HepG2 (cell line): ENCODE results near the gene THRA. TPM values are rescaled to one million over a fixed set of nuclear protein-coding genes. Genes with fewer than 3 reads are reported as not detected.

Experiments
- CENPT ChIP-seq: sonication (generic); formaldehyde crosslinking; IDR thresholded peaks from 2 replicates; pipeline ENCODE4 v1.8.0; 2022; ENCODE audit warnings: low read depth, mild to moderate bottlenecking, moderate library complexity, missing genetic modification reagents
- DRAP1 ChIP-seq: IDR thresholded peaks from 2 replicates; pipeline ENCODE4 v1.6.1; 2016; ENCODE audit warnings: missing genetic modification reagents, missing compliant biosample characterization
- E2F5 ChIP-seq: sonication (generic); formaldehyde crosslinking; conservative IDR thresholded peaks from 2 replicates; pipeline ENCODE4 v1.4.0; 2020; ENCODE audit warnings: missing genetic modification reagents
- ETV6 ChIP-seq: sonication (generic); formaldehyde crosslinking; conservative IDR thresholded peaks from 2 replicates; pipeline ENCODE4 v1.4.0; 2020; ENCODE audit warnings: missing genetic modification reagents
- GATAD1 ChIP-seq: IDR thresholded peaks from 2 replicates; pipeline ENCODE4 v1.6.1; 2016; ENCODE audit warnings: missing genetic modification reagents, missing compliant biosample characterization
- GRHL1 ChIP-seq: sonication (generic); formaldehyde crosslinking; conservative IDR thresholded peaks from 2 replicates; pipeline ENCODE4 v1.8.0; 2022; ENCODE audit warnings: missing genetic modification reagents
- HMG20B ChIP-seq: conservative IDR thresholded peaks from 2 replicates; pipeline ENCODE4 v1.6.1; 2016; ENCODE audit warnings: missing genetic modification reagents, missing compliant biosample characterization
- KIAA2018 ChIP-seq: sonication (generic); formaldehyde crosslinking; IDR thresholded peaks from 2 replicates; pipeline ENCODE4 v1.5.0; 2020; ENCODE audit warnings: mild to moderate bottlenecking, missing genetic modification reagents, borderline replicate concordance
- SMYD3 ChIP-seq: sonication (generic); formaldehyde crosslinking; IDR thresholded peaks from 2 replicates; pipeline ENCODE4 v1.8.1; 2023; ENCODE audit warnings: mild to moderate bottlenecking, missing genetic modification reagents
- ZBTB42 ChIP-seq: sonication (generic); formaldehyde crosslinking; IDR thresholded peaks from 2 replicates; pipeline ENCODE4 v1.5.0; 2020; ENCODE audit warnings: mild to moderate bottlenecking, missing genetic modification reagents
- ZBTB49 ChIP-seq: sonication (generic); formaldehyde crosslinking; IDR thresholded peaks from 2 replicates; pipeline ENCODE4 v1.4.0; 2020; ENCODE audit warnings: missing genetic modification reagents, borderline replicate concordance
- ZNF17 ChIP-seq: sonication (generic); formaldehyde crosslinking; IDR thresholded peaks from 2 replicates; pipeline ENCODE4 v1.5.0; 2020; ENCODE audit warnings: mild to moderate bottlenecking, missing genetic modification reagents
- ZNF703 ChIP-seq: sonication (generic); formaldehyde crosslinking; IDR thresholded peaks from 2 replicates; pipeline ENCODE4 v1.5.1; 2020; ENCODE audit warnings: missing genetic modification reagents, mild to moderate bottlenecking, moderate library complexity, borderline replicate concordance
- ZNF780A ChIP-seq: sonication (generic); formaldehyde crosslinking; IDR thresholded peaks from 2 replicates; pipeline ENCODE4 v1.8.0; 2022; ENCODE audit warnings: mild to moderate bottlenecking, missing genetic modification reagents, moderate library complexity
- polyA plus RNA-seq, 8 experiments: library from polyadenylated mRNA; depleted of rRNA in 3 of 8; stranded (reverse) in 7 of 8; unstranded in 1 of 8; fragments of >200 nt; fragmentation: Illumina TruSeq in 4 of 8; extraction: Trizol in 4 of 8; gene quantifications; 2 replicates each; pipeline versions ENCODE4 v1.2.1 to v1.2.3, GENCODE V29; 2011 to 2016; ENCODE audit warnings: low read depth in 4 of 8, missing spikeins in 1 of 8, mixed read lengths in 1 of 8; ENCODE audit not compliant: insufficient read depth in 1 of 8
- total RNA-seq, 5 experiments: library from RNA; depleted of rRNA; stranded (reverse); fragments of >200 nt; fragmentation: Illumina TruSeq; extraction: Trizol; gene quantifications; 2 replicates each; pipeline ENCODE4 v1.2.3, GENCODE V29; 2016; ENCODE audit warnings: low read depth in 1 of 5

Gene THRA
- total and polyA plus RNA-seq, 2 of the 13 experiments (the other 11 are each of a cell fraction or from before 2014, with no cell fraction given) = 8.0 to 9.9 TPM

- TF ChIP-seq DRAP1 (CRISPR knock-in tag) = peak; percentile 88
- TF ChIP-seq ETV6 (CRISPR knock-in tag) = peak; percentile 92
- TF ChIP-seq ZNF780A (CRISPR knock-in tag) = peak; percentile 97
- peak; percentile 78; the same call in 1 of the 2 replicates for TF ChIP-seq E2F5 (CRISPR knock-in tag)
- peak; percentile 71; the same call in 1 of the 2 replicates for TF ChIP-seq ZNF703 (CRISPR knock-in tag)
- no peak for TF ChIP-seq ZNF17 (CRISPR knock-in tag)
- TF ChIP-seq ZBTB49 (CRISPR knock-in tag) = peak; percentile 93; the same call in 1 of the 2 replicates
- TF ChIP-seq CENPT (CRISPR knock-in tag) = no peak; the same call in 1 of the 2 replicates
- TF ChIP-seq GATAD1 (CRISPR knock-in tag) = peak; percentile 81
- TF ChIP-seq KIAA2018 (CRISPR knock-in tag) = peak; percentile 98; the same call in 1 of the 2 replicates
- peak; percentile 66; the same call in 1 of the 2 replicates for TF ChIP-seq SMYD3
- no peak for TF ChIP-seq GRHL1 (CRISPR knock-in tag)
- peak; percentile 82; the same call in 1 of the 2 replicates for TF ChIP-seq HMG20B (CRISPR knock-in tag)
- TF ChIP-seq ZBTB42 (CRISPR knock-in tag) = peak; percentile 90
Observed at GRCh38 chr17:40098846-40099618, 36.3 kb downstream of the THRA start (continued).
